GM12878 (cell line): ENCODE results near the gene NT5C2. TPM values are rescaled to one million over a fixed set of nuclear protein-coding genes. Genes with fewer than 3 reads are reported as not detected.

Experiments
- BACH1 ChIP-seq: fragments of 450-650 bp; IDR thresholded peaks from 2 replicates; pipeline ENCODE4 v1.6.1; 2017; ENCODE audit warnings: mild to moderate bottlenecking, borderline replicate concordance
- CREM ChIP-seq: IDR thresholded peaks from 2 replicates; pipeline ENCODE4 v1.6.1; 2014; ENCODE audit warnings: antibody characterized with exemption, low read depth
- E4F1 ChIP-seq: fragments of 450-650 bp; IDR thresholded peaks from 2 replicates; pipeline ENCODE4 v1.6.1; 2018; ENCODE audit warnings: borderline replicate concordance, mild to moderate bottlenecking; ENCODE audit not compliant: partially characterized antibody
- ETV6 ChIP-seq, 2 experiments: fragments of 450-650 bp in 1 of 2; IDR thresholded peaks in 1 of 2; conservative IDR thresholded peaks in 1 of 2; 2 replicates each; pipeline ENCODE4 v1.6.1; 2014; ENCODE audit warnings: antibody characterized with exemption in 1 of 2, borderline replicate concordance in 1 of 2, low read depth in 1 of 2, mild to moderate bottlenecking in 1 of 2, moderate library complexity in 1 of 2
- EZH2 ChIP-seq: IDR thresholded peaks from 2 replicates; pipeline ENCODE4 v1.6.1; 2012; ENCODE audit warnings: low read depth, mild to moderate bottlenecking, control low read depth, inconsistent platforms, low read length, borderline replicate concordance; ENCODE audit not compliant: control insufficient read depth
- HDAC2 ChIP-seq: fragments of 200-600 bp; sonication (generic); IDR thresholded peaks from 2 replicates; pipeline ENCODE4 v1.6.1; 2017
- MTA2 ChIP-seq: fragments of 450-650 bp; IDR thresholded peaks from 2 replicates; pipeline ENCODE4 v1.6.1; 2016; ENCODE audit warnings: low read depth, mild to moderate bottlenecking, moderate library complexity
- NBN ChIP-seq: fragments of 450-650 bp; IDR thresholded peaks from 2 replicates; pipeline ENCODE4 v1.6.1; 2016
- NFIC ChIP-seq: IDR thresholded peaks from 2 replicates; pipeline ENCODE4 v1.6.1; 2012; ENCODE audit warnings: low read depth, mild to moderate bottlenecking, inconsistent platforms, low read length, moderate library complexity
- NR2C2 ChIP-seq: IDR thresholded peaks from 2 replicates; pipeline ENCODE4 v1.6.1; 2011; ENCODE audit warnings: borderline replicate concordance, low read depth; ENCODE audit not compliant: control insufficient read depth, insufficient read length
- NR2F1 ChIP-seq: fragments of 450-650 bp; conservative IDR thresholded peaks from 2 replicates; pipeline ENCODE4 v1.6.1; 2017; ENCODE audit warnings: mild to moderate bottlenecking
- SP1 ChIP-seq: IDR thresholded peaks from one replicate; pipeline ENCODE4 v1.6.1; 2011; ENCODE audit warnings: low read depth, low read length
- STAT1 ChIP-seq: fragments of 450-650 bp; conservative IDR thresholded peaks from 2 replicates; pipeline ENCODE4 v1.6.1; 2014; ENCODE audit warnings: antibody characterized with exemption, mild to moderate bottlenecking
- USF1 ChIP-seq: IDR thresholded peaks from 2 replicates; pipeline ENCODE4 v1.6.1; 2011; ENCODE audit warnings: borderline replicate concordance, low read depth, mild to moderate bottlenecking, moderate library complexity, mixed read lengths, low read length; ENCODE audit not compliant: insufficient read depth; ENCODE audit errors: extremely low read length
- ZBTB4 ChIP-seq: fragments of 450-650 bp; formaldehyde crosslinking; IDR thresholded peaks from 2 replicates; pipeline ENCODE4 v1.4.0; 2022; ENCODE audit warnings: mild to moderate bottlenecking, moderate library complexity
- ZNF217 ChIP-seq: fragments of 450-650 bp; IDR thresholded peaks from 2 replicates; pipeline ENCODE4 v1.6.1; 2017; ENCODE audit warnings: antibody characterized with exemption, mild to moderate bottlenecking
- ZNF24 ChIP-seq: fragments of 450-650 bp; IDR thresholded peaks from 2 replicates; pipeline ENCODE4 v1.6.1; 2017; ENCODE audit warnings: antibody characterized with exemption, mild to moderate bottlenecking
- ZNF274 ChIP-seq: IDR thresholded peaks from one replicate; pipeline ENCODE4 v1.8.0; 2011; ENCODE audit not compliant: insufficient read length, insufficient read depth
- ZNF592 ChIP-seq: fragments of 450-650 bp; IDR thresholded peaks from 2 replicates; pipeline ENCODE4 v1.6.1; 2017; ENCODE audit warnings: mild to moderate bottlenecking, moderate library complexity
- polyA plus RNA-seq, 11 experiments: library from polyadenylated mRNA; depleted of rRNA in 4 of 11; unstranded in 6 of 11; stranded (reverse) in 5 of 11; fragments of >200 nt; fragmentation: Nextera tagmentation in 4 of 11; fragmentation: Illumina TruSeq in 1 of 11; extraction: Ambion mirVana in 4 of 11; extraction: Trizol in 1 of 11; gene quantifications; 1 replicate in 1 of 11; 2 replicates in 10 of 11; pipeline versions ENCODE4 v1.2.1 to v1.2.3, GENCODE V29; 2011 to 2016; ENCODE audit warnings: inconsistent platforms in 2 of 11, missing spikeins in 2 of 11, low read depth in 1 of 11
- total RNA-seq, 4 experiments: library from RNA; depleted of rRNA in 3 of 4; stranded (reverse); fragments of >200 nt in 3 of 4; fragmentation: Illumina TruSeq in 1 of 4; extraction: Trizol in 1 of 4; gene quantifications; 2 replicates each; pipeline versions ENCODE4 v1.2.1 to v1.2.3, GENCODE V29; 2013 to 2021

The NT5C2 gene
- total and polyA plus RNA-seq, 10 of the 15 experiments (the other 5 are each of a cell fraction or from before 2014, with no cell fraction given), result 15.8 to 70.1 (median 56.0) TPM

- TF ChIP-seq MTA2 (no peak), NR2C2 (no peak), EZH2 (no peak), ZNF217 (no peak; the same call in 1 of the 2 replicates), E4F1 (no peak), CREM (peak; percentile 75), ZNF592 (no peak), ZBTB4 (CRISPR knock-in tag) (no peak), ETV6 (conservative IDR thresholded peaks at IDR 0.05 in 1 of 2, IDR thresholded peaks at IDR 0.05 in 1 of 2; ENCODE audit: borderline replicate concordance in 1 of 2, low read depth in 1 of 2) (no peak), ZNF24 (0 out of 2 replicates have a peak, but pooled peaks have one; percentile 32), NBN (no peak), HDAC2 (no peak), ZNF274 (no peak), BACH1 (no peak), SP1 (no peak), USF1 (no peak), NR2F1 (no peak), NFIC (peak; percentile 94), STAT1 (no peak)
Observed at GRCh38 chr10:103111918-103112877, 80.9 kb downstream of the NT5C2 start (continued).
